HG03095 (cell line): ENCODE measurements around the gene OAF.
"Not testable (repeated sequence)": the region's sequence is repeated elsewhere in the genome, so short reads cannot be mapped to it uniquely, and the experiment has no call there.

Experiments
- ATAC-seq: cut with Tn5 transposase; IDR thresholded peaks from one replicate; pipeline ENCODE4 v1.9.1; 2021; ENCODE audit warnings: moderate library complexity; ENCODE audit not compliant: unreplicated experiment

Gene OAF

DNA sequence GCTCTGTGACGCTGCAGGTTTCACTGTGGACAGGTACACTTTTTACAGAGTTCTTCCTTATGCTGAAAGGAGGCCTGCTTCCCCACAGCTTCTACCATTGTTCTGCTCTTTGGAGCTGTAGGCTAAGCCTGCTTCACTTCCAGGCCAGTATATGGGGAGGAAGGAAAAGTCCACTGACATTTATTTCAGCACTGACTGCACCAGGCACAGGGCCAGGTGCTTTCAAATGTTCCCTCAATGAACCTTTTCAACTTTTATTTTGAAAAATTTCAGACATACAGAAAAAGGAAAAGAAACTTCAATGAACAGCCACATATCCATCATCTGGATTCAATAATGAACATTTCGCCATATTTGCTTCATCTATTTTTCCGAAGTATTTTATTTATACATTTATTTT lies 51.1 kb downstream of the OAF start:
- no peak for ATAC-seq

- ATAC-seq: no peak
These were observed 56.5 kb downstream of the OAF start for GRCh38 chr11:120267319-120267718.

DNA sequence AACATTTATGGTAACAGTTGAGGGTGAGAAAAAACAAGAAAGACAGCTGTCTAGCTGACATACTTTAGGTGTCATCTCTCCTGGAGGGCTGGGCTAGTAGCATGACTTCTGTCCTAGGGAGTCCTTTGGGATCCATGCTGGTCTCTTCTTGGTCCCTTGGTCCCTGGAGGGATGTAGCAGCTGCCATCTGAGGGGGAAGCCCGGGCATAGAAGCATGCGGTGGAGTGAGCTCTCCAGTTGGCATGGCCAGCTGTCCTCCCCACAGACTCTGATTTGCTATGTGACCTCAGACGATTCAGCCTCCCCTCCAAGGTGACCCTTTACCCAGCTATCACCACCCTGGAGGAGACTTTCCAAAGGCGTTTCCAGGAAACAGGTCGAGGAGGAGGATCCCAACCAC lies 57.9 kb downstream of the OAF start:
- ATAC-seq: no peak

DNA sequence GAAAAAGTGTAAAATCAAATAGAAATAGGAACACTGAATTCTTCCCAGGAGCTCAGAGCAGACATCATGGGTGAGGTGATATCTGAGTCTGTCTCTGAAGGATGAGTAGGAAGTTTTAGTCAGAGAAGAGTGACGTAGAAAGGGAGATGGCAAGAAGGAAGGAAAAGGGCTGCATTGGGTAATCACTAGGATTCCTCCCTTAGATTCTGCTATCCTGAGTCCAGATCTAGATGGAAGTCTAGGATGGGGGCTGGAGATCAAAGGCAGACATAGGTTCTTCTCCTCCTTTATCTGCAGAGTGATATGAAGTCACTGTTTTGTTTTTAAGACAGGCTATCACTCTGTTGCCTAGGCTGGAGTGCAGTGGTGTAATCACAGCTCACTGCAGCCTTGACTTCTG lies 59.6 kb downstream of the OAF start:
- ATAC-seq: no peak

DNA sequence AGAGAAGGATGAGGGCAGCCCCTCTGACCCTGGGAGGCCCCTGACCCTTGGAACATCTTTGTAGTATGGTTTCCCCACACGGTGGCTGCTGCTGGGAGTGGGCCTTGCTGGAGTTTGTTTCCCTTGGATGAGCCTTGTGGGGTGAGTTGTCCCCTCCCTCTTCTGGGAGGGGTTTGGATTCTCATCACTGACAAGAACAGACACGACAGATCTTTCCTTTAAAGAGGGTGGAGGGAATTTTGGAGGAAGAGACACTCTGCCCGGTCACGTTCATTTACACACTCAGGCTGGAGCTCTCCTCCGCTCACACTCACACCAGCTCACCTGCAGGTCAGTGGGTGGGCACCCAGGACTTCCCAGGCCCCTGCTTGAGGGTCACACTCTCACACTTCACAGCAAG lies 60.8 kb downstream of the OAF start:
- no peak for ATAC-seq

- ATAC-seq: no peak
These were observed 61.5 kb downstream of the OAF start for GRCh38 chr11:120272303-120272702.

GRCh38 chr11:120273432-120273831 lies 62.6 kb downstream of the OAF start:
- no peak for ATAC-seq

DNA sequence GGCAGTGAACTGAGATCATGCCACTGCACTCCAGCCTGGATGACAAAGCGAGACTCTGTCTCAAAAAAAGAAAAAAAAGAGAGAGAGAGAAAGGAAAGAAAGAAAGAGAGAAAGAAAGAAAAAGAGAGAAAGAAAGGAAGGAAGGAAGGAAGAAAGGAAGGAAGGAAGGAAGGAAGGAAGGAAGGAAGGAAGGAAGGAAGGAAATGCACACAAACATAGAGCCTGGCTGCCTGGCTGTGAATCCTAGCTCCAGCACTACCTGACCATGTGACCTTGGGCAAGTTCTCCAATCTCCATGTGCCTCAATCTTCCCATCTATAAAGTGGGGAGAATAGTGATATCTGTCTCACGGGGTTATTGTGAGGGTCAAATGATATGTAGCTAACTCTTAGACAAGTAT lies 63.1 kb downstream of the OAF start:
- ATAC-seq: not testable (repeated sequence)

DNA sequence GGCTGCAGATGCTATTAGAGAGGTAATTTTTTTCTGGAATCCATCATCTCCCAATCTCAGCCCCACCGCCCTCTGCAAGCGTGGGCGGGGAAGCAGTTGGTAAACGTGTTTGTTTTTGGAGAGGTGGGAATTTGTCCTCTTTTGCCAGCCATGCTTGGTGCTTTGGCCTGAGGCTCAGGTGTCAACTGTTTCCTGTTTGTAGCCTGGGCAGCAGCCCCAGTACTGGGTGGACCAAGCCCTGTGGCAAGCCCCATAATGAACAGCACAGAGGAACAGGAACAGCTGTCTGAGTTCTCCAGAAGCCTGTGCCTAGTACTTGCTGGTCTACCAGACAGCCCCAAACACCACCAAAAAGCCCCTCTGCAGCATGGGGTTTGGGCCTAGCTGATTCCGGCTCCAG lies 68.7 kb downstream of the OAF start:
- ATAC-seq: no peak
